ENCODE measurements around the gene KRT222. TPM values are rescaled to one million over a fixed set of nuclear protein-coding genes. Genes with fewer than 3 reads are reported as not detected.
A peak's percentile ranks its signal among the peaks of the same experiment; 100 is the strongest.

The KRT222 gene
- not detected in 2 replicates for total RNA-seq
- not detected for polyA plus RNA-seq (2012)

DNA sequence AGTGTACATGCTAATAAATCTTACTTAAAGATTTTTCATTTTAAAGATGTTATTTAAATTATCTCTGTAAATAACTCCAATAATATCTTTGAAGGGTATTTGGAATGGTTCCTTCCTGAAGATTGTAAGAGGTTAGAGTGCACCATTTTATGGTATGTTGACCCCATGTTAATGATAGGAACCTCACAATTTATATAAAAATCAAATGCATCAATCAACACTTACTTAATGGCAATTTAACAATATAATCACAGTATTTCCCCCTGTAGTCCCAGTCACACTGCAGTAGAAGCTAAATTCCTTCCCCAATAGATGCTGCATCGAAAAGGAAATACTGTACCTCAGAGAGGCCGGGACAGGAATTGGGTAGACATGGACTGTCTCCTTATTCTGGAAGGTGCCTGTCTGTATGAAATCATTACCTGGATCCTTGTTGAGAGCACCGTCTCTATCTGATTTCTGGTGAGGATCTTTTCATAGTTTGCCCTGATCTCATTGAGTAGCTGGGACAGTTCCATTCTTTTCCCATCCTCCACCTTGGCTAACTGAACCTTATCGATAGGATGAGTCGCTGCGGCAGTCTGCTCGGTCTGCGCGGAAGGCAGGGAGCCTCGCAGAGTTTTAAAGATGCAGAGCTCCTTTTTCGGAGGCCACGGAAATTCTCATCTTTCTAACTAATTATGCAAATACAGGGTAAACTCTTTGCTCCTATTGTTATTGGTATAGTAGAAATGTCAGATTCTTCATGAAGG, at the start of gene KRT222:
Gene KRT222 (minus strand): TSS at position 596 of the 752 bp plus-strand sequence. CDS start 78 bp downstream, at position 518.
- no peak for DNase-seq (ENCODE audit: low read depth)

DNA sequence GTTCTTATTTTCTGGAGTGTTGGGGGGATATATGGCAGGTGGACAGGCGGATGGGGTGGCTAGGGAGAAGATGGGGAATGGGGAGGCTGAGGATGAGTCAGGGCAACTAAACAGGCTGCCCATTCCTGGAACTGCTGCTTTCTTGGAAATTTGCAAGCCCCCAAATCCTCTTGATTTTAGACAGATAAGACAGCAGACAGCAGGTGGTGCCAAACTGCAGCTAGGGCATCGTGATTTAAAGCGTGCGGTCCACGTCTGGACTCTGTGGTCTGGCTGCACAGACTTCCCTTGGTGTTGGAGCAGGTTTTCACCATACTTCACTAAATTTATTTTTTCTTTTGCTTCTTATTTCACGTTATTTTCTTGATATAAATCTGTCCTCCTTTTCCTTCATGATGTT, 49.5 kb upstream of the KRT222 start:
- DNase-seq (ENCODE audit: low read depth), result peak; percentile 9

DNA sequence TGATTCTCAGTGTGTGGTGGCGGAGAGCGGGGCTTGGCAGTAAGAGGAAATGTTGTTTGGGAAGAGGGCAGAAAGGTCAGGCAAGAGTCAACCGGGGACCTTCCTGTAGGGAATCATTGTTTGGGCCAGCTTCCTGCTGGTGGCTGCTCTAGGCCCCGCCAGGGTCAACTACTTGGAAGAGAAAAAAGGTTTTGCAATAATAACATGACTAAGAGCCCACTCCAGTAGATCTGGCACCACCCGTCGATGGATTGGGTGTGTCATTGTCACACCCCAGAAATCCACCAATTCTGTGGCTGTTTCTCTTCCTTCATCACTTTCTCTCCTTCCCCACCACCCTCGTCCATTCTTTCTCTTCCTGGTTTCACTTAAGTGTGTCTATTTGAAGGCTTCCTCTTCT, 42.8 kb upstream of the KRT222 start:
- no peak for DNase-seq (ENCODE audit: low read depth)

DNA sequence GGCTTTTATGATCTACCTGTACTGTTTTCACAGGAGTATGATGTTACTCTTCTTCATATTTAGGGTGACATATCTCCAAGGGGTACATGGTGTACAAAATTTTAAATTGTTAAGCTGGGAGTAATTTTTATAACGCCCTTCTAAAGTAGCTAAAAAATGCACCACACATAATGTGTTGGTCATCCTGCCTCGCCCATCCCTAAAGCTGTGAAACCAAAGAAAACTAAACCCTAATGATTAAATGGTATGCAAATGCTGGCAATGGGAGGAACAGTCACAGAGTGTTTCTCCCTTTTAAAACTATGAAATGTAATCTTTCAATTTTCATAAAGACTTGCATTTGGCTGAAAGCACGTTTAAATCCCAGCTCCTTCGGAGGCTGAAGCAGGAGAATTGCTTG, 40.6 kb upstream of the KRT222 start:
- no peak for DNase-seq (ENCODE audit: low read depth)

DNA sequence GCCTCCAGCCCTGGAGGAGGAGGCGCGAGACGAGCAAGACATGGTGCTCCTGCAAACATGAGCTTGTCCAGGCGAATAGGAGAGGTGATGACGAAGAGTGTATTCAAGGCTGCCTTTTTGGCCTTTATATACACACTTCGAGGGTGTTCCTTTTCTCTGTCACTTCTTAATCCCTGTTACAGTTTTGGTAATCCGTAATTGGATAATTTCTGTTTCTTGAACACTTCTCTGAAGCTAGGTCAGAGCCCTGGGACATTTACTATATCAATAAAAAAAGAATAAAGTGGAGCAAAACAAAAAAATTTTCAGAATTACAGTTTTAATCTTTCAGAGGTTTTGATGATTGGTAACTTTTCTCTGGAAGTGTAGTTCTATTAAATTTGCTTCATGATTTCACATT, 38.7 kb upstream of the KRT222 start, which contains the start of gene KRT24:
Gene KRT24 (minus strand): TSS at position 101 of the 400 bp plus-strand sequence. CDS start 59 bp downstream, at position 42.
- DNase-seq (ENCODE audit: low read depth), result no peak

DNA sequence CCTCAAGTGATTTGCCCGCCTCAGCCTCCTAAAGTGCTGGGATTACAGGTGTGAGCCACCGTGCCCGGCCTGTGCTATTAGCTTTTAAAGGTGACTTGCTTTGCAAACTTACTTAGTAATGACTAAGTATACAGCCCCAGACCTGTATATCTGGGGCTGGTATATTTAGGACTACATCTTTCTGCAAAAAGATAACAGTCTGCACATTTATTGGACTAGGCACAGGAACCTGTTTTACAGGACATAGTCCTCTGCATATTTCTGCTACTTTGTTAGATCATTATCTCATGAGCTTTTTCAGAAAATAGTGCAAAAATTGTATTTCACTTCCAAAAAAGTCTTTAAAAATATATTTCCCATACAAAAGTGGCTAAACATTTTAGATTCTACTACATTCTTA, 37.3 kb upstream of the KRT222 start:
- no peak for DNase-seq (ENCODE audit: low read depth)

DNA sequence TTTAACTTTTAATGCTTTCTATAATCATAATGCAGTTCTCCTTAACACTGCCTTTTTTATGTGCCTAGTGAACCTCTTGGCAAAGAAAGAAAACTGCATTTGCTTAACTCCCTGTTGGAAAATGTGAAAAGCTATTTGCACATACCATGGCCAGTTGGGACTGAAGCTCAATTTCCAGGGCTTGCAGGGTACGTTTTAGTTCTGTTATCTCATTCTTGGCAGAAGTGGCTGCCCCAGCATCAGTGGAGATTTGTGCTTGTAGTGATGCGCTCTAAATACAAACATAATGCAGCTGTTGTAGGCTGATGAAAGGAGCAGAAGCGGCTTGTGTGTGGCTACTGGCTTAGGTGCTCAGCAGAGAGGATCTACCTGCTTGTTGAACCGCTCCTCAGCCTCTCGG, 34.9 kb upstream of the KRT222 start:
- DNase-seq (ENCODE audit: low read depth), result peak; percentile 8

DNA sequence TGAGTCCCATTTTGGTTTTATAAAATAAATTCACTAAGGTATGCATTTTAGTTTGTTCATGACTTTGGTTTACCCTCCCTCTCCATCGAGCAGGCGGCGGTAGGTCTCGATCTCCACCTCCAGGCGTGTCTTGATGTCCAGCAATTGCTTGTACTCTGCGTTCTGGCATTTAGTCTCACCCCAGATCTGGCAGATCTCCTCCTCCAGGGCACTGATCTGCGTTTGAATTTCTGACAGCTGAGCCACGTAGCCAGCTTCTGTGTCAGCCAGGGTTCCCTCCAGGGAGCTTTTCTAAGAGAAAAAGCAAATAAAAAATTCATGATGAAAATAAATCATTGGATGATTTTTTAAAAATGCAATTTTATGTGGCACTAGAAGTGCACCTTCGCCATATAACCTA, 34.4 kb upstream of the KRT222 start:
- peak; percentile 12 for DNase-seq (ENCODE audit: low read depth)

DNA sequence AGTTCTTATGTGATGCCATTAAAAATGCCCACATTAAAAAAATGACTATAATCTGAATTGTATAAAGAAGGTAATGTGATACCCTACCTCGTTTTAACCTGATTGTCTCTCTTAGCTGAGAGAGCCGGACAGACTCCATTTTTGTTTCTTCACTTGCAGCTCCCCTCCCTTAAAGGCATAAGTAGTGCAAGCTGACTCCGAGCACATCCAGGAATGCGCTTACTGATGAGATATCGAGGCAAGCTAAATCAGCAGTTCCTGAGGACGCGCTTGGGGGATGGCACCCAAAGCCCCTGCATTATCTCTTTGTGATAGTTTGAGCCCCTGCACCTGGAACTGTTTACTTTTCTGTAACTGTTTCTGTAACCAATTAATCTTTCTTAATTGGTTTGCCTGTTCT, 32.3 kb upstream of the KRT222 start:
- no peak for DNase-seq (ENCODE audit: low read depth)

DNA sequence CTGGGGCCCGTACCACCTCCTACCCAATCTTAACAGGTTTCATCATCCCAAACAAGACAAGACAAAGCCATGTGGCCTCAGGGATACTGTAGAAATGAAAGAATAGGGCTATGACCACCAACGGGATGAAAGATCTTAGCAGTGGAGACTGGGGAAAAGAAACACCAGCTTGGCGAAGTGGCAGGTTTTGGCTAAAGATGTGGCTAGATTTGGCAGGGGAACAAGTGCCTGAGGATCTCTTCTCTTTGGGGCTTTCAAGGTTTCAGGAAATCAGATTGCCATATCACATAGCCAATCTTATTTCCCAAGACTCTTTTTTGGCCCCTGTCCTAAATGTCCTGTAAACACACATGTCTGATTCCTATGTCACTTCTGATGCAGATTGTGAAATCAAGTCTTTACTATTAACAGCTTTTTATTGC, 31.7 kb upstream of the KRT222 start:
- no peak for DNase-seq (ENCODE audit: low read depth)

DNA sequence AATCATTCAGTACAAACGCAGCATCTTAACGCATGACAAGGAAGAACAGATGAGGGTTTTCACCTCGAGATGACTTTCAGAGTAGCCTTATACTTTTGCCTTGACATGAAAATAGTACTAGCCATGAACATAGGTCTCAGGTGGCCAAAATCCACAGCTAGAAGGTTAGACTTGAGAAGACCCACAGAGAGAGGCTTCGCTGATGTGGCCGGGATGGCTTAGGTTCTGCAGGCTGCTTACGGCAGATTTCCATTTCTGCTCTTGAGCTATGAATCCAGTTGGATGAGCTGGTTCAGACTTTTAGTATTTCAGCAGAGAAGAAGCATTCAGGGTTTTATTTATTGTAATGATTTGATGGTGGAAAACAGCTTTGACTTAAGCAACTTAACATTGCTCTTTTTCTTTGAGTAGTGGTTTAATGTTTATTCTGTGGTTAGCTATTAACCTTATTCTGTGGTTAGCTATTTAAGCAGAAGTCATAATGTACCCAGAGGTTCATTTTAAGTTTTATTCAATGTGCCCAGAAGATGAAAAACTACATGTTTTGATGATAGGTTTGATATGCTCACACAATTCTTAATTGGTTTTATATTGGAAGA, 31.0 kb upstream of the KRT222 start:
- DNase-seq (ENCODE audit: low read depth), result no peak

DNA sequence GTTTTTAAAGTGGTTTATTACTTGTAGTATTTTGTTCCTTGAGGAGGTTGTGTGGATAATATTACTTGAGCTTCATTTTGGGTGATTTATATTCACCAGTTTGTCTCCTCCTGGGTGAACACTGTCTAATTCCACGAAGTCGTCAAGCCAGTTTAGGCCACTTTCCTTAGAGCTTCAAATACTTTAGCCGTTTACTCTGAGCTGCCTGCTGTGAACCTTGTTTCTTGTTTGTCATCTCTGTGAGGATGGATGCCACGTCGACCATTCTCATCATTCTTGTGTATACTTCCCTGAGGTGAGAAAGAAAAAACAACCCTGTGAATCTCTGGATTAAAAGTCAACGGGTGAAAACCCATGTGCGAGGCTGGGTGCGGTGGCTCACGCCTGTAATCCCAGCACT, 29.6 kb upstream of the KRT222 start:
- no peak for DNase-seq (ENCODE audit: low read depth)

DNA sequence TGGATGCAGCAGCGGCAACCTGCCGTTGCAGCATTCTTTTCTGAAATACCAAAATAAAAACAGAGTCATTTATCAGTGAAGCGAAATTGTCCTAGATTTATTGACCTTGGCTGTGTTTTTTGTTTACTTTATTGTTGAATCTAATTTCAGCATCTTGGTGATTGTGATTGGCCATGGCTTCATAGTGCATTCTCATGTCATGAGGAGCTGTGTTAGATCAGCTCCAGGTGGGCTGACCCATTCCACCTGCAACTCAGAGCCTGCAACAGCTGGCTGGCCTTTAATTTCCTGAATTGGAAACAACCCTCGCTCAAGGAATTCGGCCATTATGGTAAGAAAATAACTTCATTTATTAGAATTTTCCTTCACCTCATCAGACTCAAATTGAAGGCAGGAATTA, 22.1 kb upstream of the KRT222 start:
- no peak for DNase-seq (ENCODE audit: low read depth)

DNA sequence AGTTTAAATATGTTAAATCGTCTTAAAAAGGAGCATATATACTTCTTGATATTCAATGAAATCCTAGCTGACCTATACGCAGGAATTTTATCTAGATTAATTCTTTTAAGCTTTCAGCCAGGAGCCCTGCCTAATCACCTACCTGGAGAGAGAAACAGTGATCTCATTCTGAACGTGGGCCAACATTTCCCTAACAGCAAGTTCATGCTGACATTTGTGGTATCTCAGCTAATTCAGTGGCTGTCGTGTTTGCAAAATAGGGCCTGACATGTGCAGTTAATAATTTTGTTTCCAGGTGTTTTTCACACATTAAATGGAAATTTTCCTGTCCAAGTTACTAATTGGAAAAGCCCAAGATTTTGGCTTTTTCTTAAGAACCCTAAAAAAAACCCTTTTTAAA, 21.2 kb upstream of the KRT222 start:
- DNase-seq (ENCODE audit: low read depth), result no peak

DNA sequence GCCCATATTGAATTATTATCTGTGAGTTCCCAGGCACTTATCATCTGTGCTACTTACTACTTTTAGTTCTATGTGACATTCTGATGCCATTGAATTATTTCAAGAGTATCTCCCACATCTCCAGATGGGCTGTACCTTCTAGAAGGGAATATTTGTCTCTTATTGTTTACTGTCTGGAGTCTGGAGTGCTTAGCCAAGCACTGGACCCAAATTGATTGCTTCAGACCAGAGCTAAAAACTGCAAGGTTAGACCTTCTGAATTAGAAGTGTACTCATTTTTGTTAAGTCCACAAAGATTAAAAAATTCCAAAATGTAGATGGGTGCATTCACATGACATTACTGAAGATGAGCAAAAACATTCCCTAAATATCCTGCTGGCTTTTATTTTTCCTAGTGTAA, 16.0 kb upstream of the KRT222 start:
- DNase-seq (ENCODE audit: low read depth), result no peak

DNA sequence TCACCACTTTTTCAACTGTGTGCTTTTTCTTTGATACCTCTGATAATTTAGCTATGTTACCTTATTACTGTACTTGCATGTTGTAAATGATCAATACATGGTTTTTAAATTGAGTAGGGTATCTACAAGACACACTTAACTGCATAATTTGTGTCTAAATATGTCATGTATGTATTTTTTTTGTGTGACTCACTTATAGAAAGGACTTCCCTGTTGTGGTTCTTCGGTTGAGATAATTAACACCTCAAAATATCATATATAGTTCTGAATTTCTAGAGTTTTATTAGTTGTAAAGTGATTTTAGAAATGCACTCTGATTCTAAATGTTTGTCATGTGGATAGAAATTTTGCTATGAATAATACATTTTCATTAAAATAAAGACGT, 14.5 kb upstream of the KRT222 start:
- DNase-seq (ENCODE audit: low read depth), result no peak

DNA sequence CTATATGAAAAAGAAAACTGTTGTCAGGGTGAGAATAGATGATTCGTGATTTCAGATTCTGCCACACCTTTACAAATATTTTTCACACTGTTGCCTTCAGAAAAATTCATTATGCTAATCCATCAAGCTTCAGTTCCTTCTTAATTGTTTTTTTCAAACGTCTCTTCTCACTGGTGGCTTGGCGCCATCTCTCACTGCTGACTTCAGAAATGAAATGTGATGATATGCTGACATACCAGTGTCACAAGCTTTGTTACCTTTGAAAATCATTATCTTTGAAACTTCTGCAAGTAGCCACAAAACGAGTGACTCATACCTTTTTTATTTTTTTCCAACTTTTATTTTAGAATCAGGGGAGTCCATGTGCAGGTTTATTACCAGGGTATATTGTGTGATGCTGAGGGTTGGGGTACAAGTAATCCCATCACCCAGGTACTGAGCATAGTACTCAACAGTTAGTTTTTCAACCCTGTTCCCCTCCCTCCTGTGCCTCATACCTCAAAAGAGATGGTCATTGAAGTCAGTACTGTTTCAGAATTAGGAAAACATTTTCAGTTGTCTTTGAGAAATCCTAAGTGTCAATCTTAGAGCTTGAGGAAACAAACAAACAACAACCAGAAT, 14.0 kb upstream of the KRT222 start:
- DNase-seq (ENCODE audit: low read depth), result no peak

DNA sequence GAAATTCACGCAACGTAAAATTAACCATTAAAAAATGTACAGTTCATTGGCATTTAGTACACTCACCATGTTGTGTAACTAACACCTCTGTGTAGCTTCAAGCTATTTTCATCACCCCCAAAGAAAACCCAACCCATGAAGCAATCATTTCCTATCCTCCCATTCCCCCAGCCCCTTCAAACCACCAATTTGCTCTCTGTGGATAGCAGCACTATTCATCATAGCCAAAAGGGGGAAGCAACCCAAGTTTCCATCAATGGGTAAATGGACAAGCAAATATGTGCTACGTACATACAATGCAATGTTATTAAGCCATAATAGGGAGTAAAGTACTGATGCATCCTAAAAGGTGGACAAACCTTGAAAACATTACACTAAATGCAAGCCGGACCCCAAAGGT, 10.9 kb upstream of the KRT222 start:
- no peak for DNase-seq (ENCODE audit: low read depth)

DNA sequence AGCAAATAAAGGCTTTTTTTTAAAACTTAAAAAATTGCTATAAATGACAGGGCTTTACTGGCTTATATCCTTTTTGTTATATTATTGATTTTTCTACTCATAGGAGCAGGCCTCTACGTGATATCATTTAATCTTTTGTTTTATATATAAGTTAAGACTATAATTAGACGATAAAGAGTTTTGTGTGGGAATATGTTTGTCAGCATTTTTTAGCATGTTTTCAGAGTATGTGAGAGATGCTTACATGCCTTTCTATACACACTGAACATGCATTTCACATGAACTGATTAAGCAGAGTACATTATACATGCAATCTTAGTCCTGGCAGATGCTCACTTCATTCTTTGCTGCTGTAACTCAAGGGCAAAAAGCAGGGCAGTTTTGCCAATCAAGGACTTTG, 7.7 kb upstream of the KRT222 start:
- DNase-seq (ENCODE audit: low read depth), result no peak

DNA sequence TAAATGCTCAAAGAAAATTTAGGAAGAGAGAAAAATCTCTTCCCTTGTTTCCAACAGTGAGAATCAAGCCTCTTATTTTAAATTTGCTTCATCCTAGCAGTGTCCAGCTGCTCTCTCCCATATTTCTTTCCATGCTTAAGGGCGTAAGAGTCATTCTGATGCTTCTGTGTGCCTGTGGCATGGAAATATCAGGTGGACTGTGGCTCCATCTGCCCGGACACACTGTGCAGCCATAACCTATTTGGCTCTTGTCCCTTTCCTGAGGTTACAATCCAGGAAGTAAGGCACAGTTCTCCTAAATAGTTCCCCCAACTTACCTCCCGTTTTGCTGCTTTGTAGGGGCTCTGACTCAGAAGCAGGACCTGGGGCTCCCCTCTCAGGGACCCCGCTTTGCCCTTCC, 6.3 kb upstream of the KRT222 start:
- no peak for DNase-seq (ENCODE audit: low read depth)

DNA sequence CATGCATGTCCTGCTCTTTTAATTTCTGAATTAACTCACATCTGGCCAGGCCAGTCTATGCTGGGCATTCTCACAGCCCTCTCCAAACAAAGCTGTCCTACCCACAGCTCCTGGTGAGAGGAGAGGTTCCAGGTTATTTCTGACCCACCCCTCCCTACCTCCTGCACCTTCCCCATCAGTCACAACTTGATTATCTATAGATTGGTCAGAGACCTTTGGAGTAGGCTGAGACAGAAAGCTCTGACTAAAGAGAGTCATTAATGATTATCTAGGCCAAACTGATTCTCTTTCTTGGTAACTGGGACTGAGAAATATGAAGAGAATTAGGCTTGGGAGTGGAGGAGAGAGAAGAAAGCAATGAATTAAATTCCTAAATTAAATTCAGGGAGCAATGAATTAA, 1.4 kb upstream of the KRT222 start:
- DNase-seq (ENCODE audit: low read depth), result no peak

DNA sequence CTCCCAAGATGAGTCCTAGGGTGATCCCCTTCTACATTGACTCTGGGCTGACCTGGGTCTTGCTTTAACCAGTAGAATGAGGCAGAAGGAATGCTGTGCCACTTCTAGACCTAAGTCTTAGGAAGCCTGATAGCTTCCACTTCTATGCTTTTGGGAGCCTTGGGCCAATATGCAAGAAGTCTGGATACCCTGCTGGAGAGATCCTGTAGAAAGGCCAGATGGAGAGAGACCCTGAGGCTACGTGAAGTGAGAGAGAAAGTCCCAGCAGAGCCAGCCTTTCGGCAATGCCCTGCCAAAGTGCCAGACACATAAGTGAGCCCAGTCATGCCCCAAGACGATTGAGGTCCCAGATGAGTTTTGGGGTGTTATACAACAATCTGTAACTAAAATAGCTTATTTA, 1.7 kb downstream of the KRT222 start:
- DNase-seq (ENCODE audit: low read depth), result no peak

DNA sequence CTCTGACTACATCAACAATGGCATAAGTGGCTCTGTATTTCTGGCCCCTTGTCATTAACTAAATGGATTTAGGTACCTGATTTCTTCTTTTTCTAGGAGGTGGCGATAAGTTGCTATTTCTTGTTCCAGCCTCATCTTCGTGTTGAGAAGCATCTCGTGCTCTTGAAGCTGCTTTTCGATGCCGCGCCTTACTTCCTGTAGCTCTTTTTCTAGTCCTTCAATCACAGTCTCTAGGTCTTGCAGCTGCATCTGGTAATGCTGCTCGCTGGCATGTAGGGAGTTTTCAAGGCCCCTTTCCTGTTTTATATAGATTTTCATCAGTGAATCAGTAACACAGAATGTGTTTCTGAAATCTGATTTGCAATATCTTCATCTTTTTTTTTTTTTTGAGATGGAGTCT, 5.1 kb downstream of the KRT222 start:
- DNase-seq (ENCODE audit: low read depth), result no peak
